ENCODE data around the gene BAHCC1. TPM values are rescaled to one million over a fixed set of nuclear protein-coding genes. Genes with fewer than 3 reads are reported as not detected.

Gene BAHCC1
- total RNA-seq, 3 donors from 2014 or later: 7.4 to 17.0 (median 11.7) TPM

DNA sequence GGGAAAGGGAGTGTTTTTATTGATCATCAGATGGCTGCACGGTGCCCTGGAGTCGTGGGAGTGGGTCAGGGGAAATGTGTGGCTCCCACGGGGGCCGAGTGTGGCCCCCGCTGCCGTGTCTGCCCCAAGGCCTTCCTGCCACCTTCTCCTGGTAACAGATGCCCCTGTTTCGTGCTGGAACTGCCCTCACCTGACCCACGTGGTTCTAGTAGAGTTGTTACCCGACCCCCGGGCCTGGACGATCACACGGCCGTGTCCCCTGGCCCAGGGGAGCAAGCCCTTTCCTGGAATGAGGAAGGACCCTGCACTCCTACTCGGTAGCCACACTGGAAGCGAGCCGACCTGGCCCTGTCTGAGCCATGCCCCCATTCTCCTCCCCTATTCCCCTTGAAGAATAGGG, 79.7 kb downstream of the BAHCC1 start:
- no peak for DNase-seq (ENCODE audit: low spot score in 2 of 2)
- H3K27me3 ChIP-seq: no peaks in the 10 kb centered on the region
- no peaks in the 10 kb centered on the region for H3K4me1 ChIP-seq
- intact Hi-C loops (cut with DNase I; ENCODE audit: low total_unique reads): no loop called here
- no peak overlapping the region for H3K4me3 ChIP-seq
- TF ChIP-seq, protein P1, sequence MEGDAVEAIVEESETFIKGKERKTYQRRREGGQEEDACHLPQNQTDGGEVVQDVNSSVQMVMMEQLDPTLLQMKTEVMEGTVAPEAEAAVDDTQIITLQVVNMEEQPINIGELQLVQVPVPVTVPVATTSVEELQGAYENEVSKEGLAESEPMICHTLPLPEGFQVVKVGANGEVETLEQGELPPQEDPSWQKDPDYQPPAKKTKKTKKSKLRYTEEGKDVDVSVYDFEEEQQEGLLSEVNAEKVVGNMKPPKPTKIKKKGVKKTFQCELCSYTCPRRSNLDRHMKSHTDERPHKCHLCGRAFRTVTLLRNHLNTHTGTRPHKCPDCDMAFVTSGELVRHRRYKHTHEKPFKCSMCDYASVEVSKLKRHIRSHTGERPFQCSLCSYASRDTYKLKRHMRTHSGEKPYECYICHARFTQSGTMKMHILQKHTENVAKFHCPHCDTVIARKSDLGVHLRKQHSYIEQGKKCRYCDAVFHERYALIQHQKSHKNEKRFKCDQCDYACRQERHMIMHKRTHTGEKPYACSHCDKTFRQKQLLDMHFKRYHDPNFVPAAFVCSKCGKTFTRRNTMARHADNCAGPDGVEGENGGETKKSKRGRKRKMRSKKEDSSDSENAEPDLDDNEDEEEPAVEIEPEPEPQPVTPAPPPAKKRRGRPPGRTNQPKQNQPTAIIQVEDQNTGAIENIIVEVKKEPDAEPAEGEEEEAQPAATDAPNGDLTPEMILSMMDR (IDR thresholded peaks at IDR 0.05): no peak
- TF ChIP-seq POLR2A (IDR thresholded peaks at IDR 0.05): no peak
- TF ChIP-seq POLR2AphosphoS5 (IDR thresholded peaks at IDR 0.05): no peak
- H3K36me3 ChIP-seq: no peaks in the 10 kb centered on the region
- no peaks in the 10 kb centered on the region for H3K9me3 ChIP-seq
- no peak overlapping the region for H3K27ac ChIP-seq

DNA sequence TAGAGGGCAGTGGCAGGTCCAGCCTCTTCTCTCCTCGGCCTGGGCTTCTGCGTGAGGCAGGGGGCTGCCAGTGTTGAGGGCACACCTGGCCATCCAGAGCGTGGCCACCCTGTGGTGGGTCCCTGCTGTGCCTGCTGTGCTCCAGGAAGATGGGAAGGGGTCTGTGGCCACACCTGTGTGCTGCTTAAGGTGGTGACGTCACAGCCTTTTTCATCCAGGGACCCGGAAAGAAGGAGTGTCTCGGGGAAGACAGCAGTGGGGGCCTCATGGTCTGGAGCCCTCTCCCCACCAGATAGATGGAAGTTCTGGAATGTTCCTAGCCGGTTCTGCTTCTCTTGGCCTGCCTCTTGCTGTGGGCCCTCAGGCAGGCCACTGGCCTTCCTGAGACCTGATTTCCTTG, 80.8 kb downstream of the BAHCC1 start:
- TF ChIP-seq, protein P1 (IDR thresholded peaks at IDR 0.05): no peak
- no peak for TF ChIP-seq POLR2AphosphoS5 (IDR thresholded peaks at IDR 0.05)
- no peak for TF ChIP-seq POLR2A (IDR thresholded peaks at IDR 0.05)
- DNase-seq (ENCODE audit: low spot score in 2 of 2): no peak
- Histone ChIP-seq H3K4me1 (no peaks in the 10 kb centered on the region), H3K27ac (no peak overlapping the region), H3K36me3 (no peaks in the 10 kb centered on the region), H3K27me3 (no peaks in the 10 kb centered on the region), H3K4me3 (no peak overlapping the region), H3K9me3 (no peaks in the 10 kb centered on the region)
- intact Hi-C loops (cut with DNase I; ENCODE audit: low total_unique reads): no loop called here

DNA sequence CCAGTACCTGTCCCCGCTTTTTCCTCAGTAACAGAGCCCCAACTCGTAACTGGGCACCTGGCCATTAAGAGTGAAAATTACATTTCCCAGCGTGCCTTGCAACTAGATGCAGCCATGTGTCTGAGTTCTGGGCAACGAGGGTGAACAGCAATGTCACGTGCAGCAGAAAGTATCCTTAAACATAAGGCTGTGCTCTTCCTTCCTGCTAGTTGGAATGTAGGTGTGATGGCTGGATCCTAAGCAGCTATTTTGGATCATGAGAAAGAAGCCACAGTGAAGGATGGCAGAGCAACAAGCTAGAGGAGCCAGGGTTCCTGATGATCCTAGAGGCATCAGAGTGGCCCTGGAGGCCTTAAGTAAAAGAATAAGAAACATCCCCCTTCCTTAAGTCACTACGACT, 81.4 kb downstream of the BAHCC1 start:
- DNase-seq (ENCODE audit: low spot score in 2 of 2): no peak
- Histone ChIP-seq H3K27me3 (no peaks in the 10 kb centered on the region), H3K9me3 (no peaks in the 10 kb centered on the region), H3K4me3 (no peak overlapping the region), H3K36me3 (no peaks in the 10 kb centered on the region), H3K27ac (no peak overlapping the region), H3K4me1 (no peaks in the 10 kb centered on the region)
- intact Hi-C loops (cut with DNase I; ENCODE audit: low total_unique reads): no loop called here
- TF ChIP-seq, protein P1 (IDR thresholded peaks at IDR 0.05): no peak
- TF ChIP-seq POLR2A (IDR thresholded peaks at IDR 0.05) (no peak), POLR2AphosphoS5 (IDR thresholded peaks at IDR 0.05) (no peak)

DNA sequence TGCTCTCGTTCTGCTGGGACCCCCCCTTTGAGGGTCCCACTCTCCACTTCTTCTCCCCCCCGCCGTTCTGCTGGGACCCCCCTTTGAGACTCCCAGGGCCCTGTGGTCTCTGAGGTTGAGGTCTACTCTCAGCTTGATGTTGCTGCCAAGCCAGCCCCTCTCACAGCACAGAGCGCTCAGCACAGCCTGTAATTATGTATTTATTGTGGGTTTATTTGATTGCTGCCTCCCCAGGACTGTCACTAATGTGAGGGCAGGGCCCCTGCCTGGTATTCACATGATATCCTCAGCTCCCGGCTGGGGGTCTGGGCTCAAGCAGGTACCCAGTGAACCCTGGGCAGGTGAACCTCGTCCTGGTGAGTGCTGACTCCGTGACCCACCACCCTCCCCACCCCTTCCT, 81.9 kb downstream of the BAHCC1 start:
- no peak overlapping the region for H3K4me3 ChIP-seq
- no peak for DNase-seq (ENCODE audit: low spot score in 2 of 2)
- TF ChIP-seq, protein P1 (IDR thresholded peaks at IDR 0.05): no peak
- TF ChIP-seq POLR2AphosphoS5 (IDR thresholded peaks at IDR 0.05) (no peak), POLR2A (IDR thresholded peaks at IDR 0.05) (no peak)
- H3K27ac ChIP-seq: no peak overlapping the region
- no peaks in the 10 kb centered on the region for H3K9me3 ChIP-seq
- H3K4me1 ChIP-seq: no peaks in the 10 kb centered on the region
- H3K27me3 ChIP-seq: no peaks in the 10 kb centered on the region
- no peaks in the 10 kb centered on the region for H3K36me3 ChIP-seq
- intact Hi-C loops (cut with DNase I; ENCODE audit: low total_unique reads): no loop called here

DNA sequence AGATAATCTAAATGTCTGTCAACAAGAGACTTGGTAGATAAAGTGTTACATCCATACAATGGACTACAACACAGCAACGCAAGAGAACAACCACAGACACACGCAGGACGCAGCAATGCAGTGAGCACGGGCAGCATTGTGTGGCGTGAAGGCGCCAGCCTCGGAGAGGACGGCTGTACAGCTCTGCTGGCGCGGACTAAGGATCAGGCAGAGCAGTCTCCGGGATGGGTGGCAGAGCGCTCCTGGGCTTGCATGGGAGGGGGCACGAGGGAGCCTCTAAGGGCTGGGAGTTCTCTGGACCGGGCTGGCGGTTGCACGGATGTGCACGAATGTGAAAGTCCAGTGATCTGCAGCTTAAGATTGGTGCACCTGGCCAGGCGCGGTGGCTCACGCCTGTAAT, 82.9 kb downstream of the BAHCC1 start:
- no peak for DNase-seq (ENCODE audit: low spot score in 2 of 2)
- intact Hi-C loops (cut with DNase I; ENCODE audit: low total_unique reads): no loop called here
- TF ChIP-seq, protein P1 (IDR thresholded peaks at IDR 0.05): no peak
- TF ChIP-seq POLR2AphosphoS5 (IDR thresholded peaks at IDR 0.05): no peak
- no peak for TF ChIP-seq POLR2A (IDR thresholded peaks at IDR 0.05)
- Histone ChIP-seq H3K36me3 (no peaks in the 10 kb centered on the region), H3K4me3 (no peak overlapping the region), H3K27ac (no peak overlapping the region), H3K27me3 (no peaks in the 10 kb centered on the region), H3K9me3 (no peaks in the 10 kb centered on the region), H3K4me1 (no peaks in the 10 kb centered on the region)
